ENCODE data around the gene RIMBP2.

RIMBP2 gene

GRCh38 chr12:130506844-130507243, 209.3 kb downstream of the RIMBP2 start:
- DNase-seq (ENCODE audit: low spot score): no peak

- DNase-seq (ENCODE audit: low spot score): no peak
Measured at GRCh38 chr12:130504840-130505175, 211.3 kb downstream of the RIMBP2 start.

- DNase-seq (ENCODE audit: low spot score): no peak
Measured at GRCh38 chr12:130504110-130504839, 211.8 kb downstream of the RIMBP2 start.

- no peak for DNase-seq (ENCODE audit: low spot score)
Measured at GRCh38 chr12:130501821-130502220, 214.3 kb downstream of the RIMBP2 start.

GRCh38 chr12:130500835-130501330, 215.2 kb downstream of the RIMBP2 start:
- no peak for DNase-seq (ENCODE audit: low spot score)

GRCh38 chr12:130499474-130499873, 216.6 kb downstream of the RIMBP2 start:
- no peak for DNase-seq (ENCODE audit: low spot score)

GRCh38 chr12:130498589-130499385, 217.3 kb downstream of the RIMBP2 start:
- DNase-seq (ENCODE audit: low spot score): no peak

GRCh38 chr12:130497991-130498390, 218.1 kb downstream of the RIMBP2 start:
- no peak for DNase-seq (ENCODE audit: low spot score)

GRCh38 chr12:130497321-130497720, 218.8 kb downstream of the RIMBP2 start:
- no peak for DNase-seq (ENCODE audit: low spot score)

- DNase-seq (ENCODE audit: low spot score): no peak
Measured at GRCh38 chr12:130496516-130497120, 219.5 kb downstream of the RIMBP2 start.

- no peak for DNase-seq (ENCODE audit: low spot score)
Measured at GRCh38 chr12:130495156-130495555, 220.9 kb downstream of the RIMBP2 start.

- DNase-seq (ENCODE audit: low spot score): no peak
Measured at GRCh38 chr12:130494736-130495135, 221.4 kb downstream of the RIMBP2 start.

GRCh38 chr12:130493951-130494350, 222.1 kb downstream of the RIMBP2 start:
- no peak for DNase-seq (ENCODE audit: low spot score)

- no peak for DNase-seq (ENCODE audit: low spot score)
Measured at GRCh38 chr12:130491421-130492357, 224.4 kb downstream of the RIMBP2 start.

- no peak for DNase-seq (ENCODE audit: low spot score)
Measured at GRCh38 chr12:130490674-130491073, 225.4 kb downstream of the RIMBP2 start.

GRCh38 chr12:130489293-130489692, 226.8 kb downstream of the RIMBP2 start:
- DNase-seq (ENCODE audit: low spot score): no peak

- no peak for DNase-seq (ENCODE audit: low spot score)
Measured at GRCh38 chr12:130488358-130488710, 227.8 kb downstream of the RIMBP2 start.

GRCh38 chr12:130487636-130488357, 228.3 kb downstream of the RIMBP2 start:
- no peak for DNase-seq (ENCODE audit: low spot score)

- no peak for DNase-seq (ENCODE audit: low spot score)
Measured at GRCh38 chr12:130486891-130487416, 229.1 kb downstream of the RIMBP2 start.

GRCh38 chr12:130486146-130486435, 230.0 kb downstream of the RIMBP2 start:
- DNase-seq (ENCODE audit: low spot score): no peak
